ENCODE data around the gene IKZF3.

DNA sequence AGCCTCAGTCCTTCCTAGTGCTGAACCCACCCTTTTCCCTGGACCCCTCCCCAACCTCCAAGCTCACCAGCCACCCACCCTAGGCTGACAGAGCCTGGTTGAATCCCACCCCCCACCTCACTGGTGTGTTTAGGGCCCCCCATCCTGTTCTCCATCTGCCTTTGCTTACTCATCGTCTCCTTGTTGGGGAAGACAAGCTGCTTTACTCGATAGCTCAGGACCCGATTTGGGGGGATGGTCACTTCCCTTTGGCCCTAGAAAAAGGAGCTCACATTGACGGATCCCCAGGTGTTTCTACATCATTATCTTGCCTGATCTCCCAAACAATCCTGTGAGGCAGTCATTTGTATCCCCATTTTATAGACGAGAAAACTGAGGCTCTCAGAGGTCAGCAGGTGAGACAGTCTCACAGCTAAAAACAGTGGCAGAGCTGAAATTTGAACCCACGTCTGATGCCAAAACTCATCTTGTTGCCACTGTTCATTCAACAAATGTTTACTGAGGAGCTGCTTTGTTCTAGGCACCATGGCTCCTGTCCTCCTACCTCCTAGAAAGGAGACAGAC is 44.8 kb upstream of the IKZF3 start:
- TF ChIP-seq POLR2AphosphoS5 (IDR thresholded peaks at IDR 0.05; ENCODE audit: low read depth, low read length) (no peak), POLR2A (IDR thresholded peaks at IDR 0.05; ENCODE audit: low read depth, low read length) (no peak), TAF1 (IDR thresholded peaks at IDR 0.05; ENCODE audit: low read depth, low read length) (no peak)

All from GM12891 (cell line).